HL-60 (cell line): ENCODE measurements around the gene FXYD2.

Source experiments
- DNase-seq, 2 experiments: peaks; one replicate each; pipeline ENCODE4 v3.0.0-alpha.2; 2010 to 2020; ENCODE audit warnings: low read depth in 1 of 2, low spot score in 1 of 2
- H3K27ac ChIP-seq: fragments of 250-450 bp; sonication (Bioruptor Pico); replicated peaks from 2 replicates; pipeline ENCODE4 v1.5.1; 2020; ENCODE audit warnings: mild to moderate bottlenecking, moderate library complexity
- H3K27me3 ChIP-seq: fragments of 250-450 bp; sonication (Bioruptor Pico); 2 replicates; pipeline ENCODE4 v1.5.1; 2021; ENCODE audit warnings: mild to moderate bottlenecking, moderate library complexity; ENCODE audit not compliant: insufficient read depth, poor library complexity, severe bottlenecking
- H3K4me3 ChIP-seq: replicated peaks from 2 replicates; pipeline ENCODE4 v1.5.1; 2011; ENCODE audit warnings: mild to moderate bottlenecking, control low read depth, low read length; ENCODE audit not compliant: insufficient read depth
- CTCF ChIP-seq: IDR thresholded peaks from one replicate; pipeline ENCODE4 v1.5.1; 2011; ENCODE audit warnings: low read length, control low read depth, inconsistent platforms; ENCODE audit not compliant: insufficient read depth
- GABPA ChIP-seq: IDR thresholded peaks from 2 replicates; pipeline ENCODE4 v1.6.1; 2012; ENCODE audit warnings: low read depth
- POLR2AphosphoS5 ChIP-seq: IDR thresholded peaks from 2 replicates; pipeline ENCODE4 v1.6.1; 2012; ENCODE audit warnings: low read depth
- REST ChIP-seq: IDR thresholded peaks from 2 replicates; pipeline ENCODE4 v1.6.1; 2012; ENCODE audit warnings: low read depth; ENCODE audit not compliant: insufficient replicate concordance
- SPI1 ChIP-seq: IDR thresholded peaks from 2 replicates; pipeline ENCODE4 v1.6.1; 2012; ENCODE audit warnings: low read depth, mild to moderate bottlenecking, borderline replicate concordance

Gene FXYD2

DNA sequence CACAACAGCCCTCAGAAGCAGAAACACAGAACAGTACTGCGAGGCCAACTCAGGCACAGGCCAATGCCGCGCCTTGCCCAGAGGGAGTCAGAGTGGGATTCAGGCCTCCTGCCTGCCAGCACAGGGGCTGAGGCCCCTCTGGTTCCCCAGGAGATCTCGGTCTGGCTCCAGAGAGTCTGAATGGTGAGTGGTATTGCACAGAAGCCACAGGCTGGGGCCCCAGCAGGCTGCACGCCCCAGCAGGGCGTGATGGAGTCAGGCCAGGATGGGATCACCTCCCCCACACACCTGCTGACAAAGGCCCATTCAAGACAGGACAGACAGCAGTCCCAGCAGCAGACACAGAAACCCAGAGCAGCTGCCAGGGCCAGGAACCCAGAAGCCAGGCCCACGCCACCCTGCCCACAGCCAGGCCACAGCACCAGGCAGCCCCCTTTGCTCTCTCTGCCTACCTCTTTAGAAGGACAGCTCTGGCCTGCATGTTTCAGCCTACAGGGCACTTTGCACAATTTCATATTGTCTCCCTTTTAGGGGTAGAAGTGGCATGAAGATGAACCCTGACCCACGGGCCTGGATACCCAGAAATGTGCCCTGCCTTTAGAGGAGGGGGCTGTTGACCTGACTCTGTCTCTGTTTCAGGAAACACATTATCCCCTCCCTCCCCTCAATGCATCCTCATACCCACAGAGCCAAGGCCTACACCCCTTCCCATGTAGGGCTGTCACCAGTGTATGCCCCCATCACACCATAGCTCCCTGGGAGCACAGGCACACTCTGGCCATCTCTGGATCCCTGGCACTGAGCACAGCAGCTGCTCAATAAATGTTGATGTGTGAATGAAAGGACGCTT lies 45.8 kb upstream of the FXYD2 start:
- H3K27me3 ChIP-seq: peaks cover 27% of the 10 kb centered on the region
- H3K4me3 ChIP-seq: no peak overlapping the region
- DNase-seq: no peak
- H3K27ac ChIP-seq: no peak overlapping the region
- TF ChIP-seq SPI1 (no peak), CTCF (no peak), POLR2AphosphoS5 (no peak), GABPA (no peak), REST (no peak)

DNA sequence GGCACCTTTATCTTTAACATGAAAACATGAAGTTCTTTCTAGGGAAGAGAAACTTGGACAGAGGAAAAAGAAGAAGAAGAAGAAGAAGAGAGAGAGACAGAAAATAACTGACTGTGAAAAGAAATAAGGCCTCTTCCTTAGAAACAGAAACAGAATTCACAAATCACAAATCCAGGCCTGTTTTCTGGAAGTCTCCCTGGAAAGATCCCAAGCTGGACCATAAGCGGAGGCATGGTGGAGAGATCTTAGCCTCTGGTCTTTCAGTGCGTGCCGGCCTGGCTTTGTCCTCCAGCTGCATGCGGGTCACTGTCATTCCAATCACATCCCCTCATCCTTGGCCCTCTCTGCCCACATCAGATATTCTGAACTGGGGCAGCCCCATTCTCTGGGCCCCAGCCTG lies 45.1 kb upstream of the FXYD2 start:
- Histone ChIP-seq H3K27me3 (peaks cover 20% of the 10 kb centered on the region), H3K27ac (no peak overlapping the region), H3K4me3 (no peak overlapping the region)
- DNase-seq: no peak
- TF ChIP-seq GABPA: no peak
- TF ChIP-seq REST: no peak
- TF ChIP-seq POLR2AphosphoS5: no peak
- TF ChIP-seq CTCF: no peak
- TF ChIP-seq SPI1: no peak

GRCh38 chr11:117868815-117869561 lies 44.4 kb upstream of the FXYD2 start:
- no peak for DNase-seq
- Histone ChIP-seq H3K27ac (no peak overlapping the region), H3K27me3 (peaks cover 14% of the 10 kb centered on the region), H3K4me3 (no peak overlapping the region)
- no peak for TF ChIP-seq CTCF
